ENCODE results near the gene TBL1Y. TPM values are rescaled to one million over a fixed set of nuclear protein-coding genes. Genes with fewer than 3 reads are reported as not detected.

TBL1Y gene
- total and polyA plus RNA-seq, 10 of the 15 experiments (the other 5 are each of a cell fraction or from before 2014, with no cell fraction given): not detected

DNA sequence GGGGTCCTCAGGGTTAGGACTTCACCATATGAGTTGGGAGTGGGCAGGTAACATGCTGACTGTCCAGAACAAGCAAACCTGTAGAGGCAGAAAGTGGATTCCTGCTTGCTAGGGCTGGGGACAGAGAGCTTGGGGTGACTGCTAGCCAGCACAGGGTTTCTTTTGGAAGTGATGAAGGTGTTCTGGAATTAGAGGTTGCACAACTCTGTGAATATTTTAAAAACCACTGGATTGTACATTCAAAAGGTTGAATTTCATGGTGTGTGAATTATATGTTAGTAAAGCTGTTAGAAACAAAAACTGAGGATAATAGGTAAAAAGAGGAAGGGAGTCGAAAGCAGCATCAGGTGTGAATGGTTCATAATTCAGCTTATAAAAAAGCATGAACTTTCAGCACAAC is 57.7 kb downstream of the TBL1Y start:
- H3K36me3 ChIP-seq (ENCODE audit: control insufficient read depth in 2 of 2, insufficient read depth in 2 of 2, low read length in 1 of 2): no peaks in the 10 kb centered on the region
- intact Hi-C loops (cut with micrococcal nuclease; ENCODE audit: unreplicated experiment) (no loop called here), in situ Hi-C loops (cut with MboI) (no loop called here)
- no peak overlapping the region for H3K9ac ChIP-seq (ENCODE audit: control insufficient read depth, insufficient read depth, low read length)
- WGBS (ENCODE audit: insufficient coverage, insufficient replicate concordance, low lambda C conversion rate, missing lambda C conversion rate): no CpG with 5 or more reads among the region's 1 CpG
- H2AFZ ChIP-seq (ENCODE audit: control insufficient read depth, low read depth, low read length): no peak overlapping the region
- H3K79me2 ChIP-seq (ENCODE audit: control insufficient read depth, insufficient read depth, low read length): no peaks in the 10 kb centered on the region
- CTCF ChIA-PET: no interaction called here
- no peak for FAIRE-seq
- no peaks in the 10 kb centered on the region for H4K20me1 ChIP-seq (ENCODE audit: control insufficient read depth, insufficient read depth)
- H3K4me3 ChIP-seq: no peak overlapping the region
- no peak for ATAC-seq
- no TSS peak for BruUV-seq (replicated peaks)
- SMC1A ChIA-PET (ENCODE audit: uncharacterized antibody, unreplicated experiment): no interaction called here
- no peaks in the 10 kb centered on the region for H3K27me3 ChIP-seq (replicated peaks in 1 of 2; ENCODE audit: control insufficient read depth in 2 of 2, insufficient read depth in 2 of 2, low read length in 1 of 2)
- no peak overlapping the region for H3K4me2 ChIP-seq (ENCODE audit: control insufficient read depth, insufficient read depth)
- RAD21 ChIA-PET (ENCODE audit: unreplicated experiment): no interaction called here
- no peak overlapping the region for H3K27ac ChIP-seq (ENCODE audit: control insufficient read depth, insufficient read depth)
- H3K4me1 ChIP-seq (ENCODE audit: control insufficient read depth, insufficient read depth, low read length): no peaks in the 10 kb centered on the region
- no peak for DNase-seq (ENCODE audit: low read depth, low spot score)
- no peaks in the 10 kb centered on the region for H3K9me3 ChIP-seq (replicated peaks; ENCODE audit: control insufficient read depth, insufficient read depth, low read length)
- POLR2A ChIA-PET: no interaction called here
- TF ChIP-seq CBX5 (IDR thresholded peaks at IDR 0.05; ENCODE audit: low read depth): no peak
- TF ChIP-seq, protein P1, sequence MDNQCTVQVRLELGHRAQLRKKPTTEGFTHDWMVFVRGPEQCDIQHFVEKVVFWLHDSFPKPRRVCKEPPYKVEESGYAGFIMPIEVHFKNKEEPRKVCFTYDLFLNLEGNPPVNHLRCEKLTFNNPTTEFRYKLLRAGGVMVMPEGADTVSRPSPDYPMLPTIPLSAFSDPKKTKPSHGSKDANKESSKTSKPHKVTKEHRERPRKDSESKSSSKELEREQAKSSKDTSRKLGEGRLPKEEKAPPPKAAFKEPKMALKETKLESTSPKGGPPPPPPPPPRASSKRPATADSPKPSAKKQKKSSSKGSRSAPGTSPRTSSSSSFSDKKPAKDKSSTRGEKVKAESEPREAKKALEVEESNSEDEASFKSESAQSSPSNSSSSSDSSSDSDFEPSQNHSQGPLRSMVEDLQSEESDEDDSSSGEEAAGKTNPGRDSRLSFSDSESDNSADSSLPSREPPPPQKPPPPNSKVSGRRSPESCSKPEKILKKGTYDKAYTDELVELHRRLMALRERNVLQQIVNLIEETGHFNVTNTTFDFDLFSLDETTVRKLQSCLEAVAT (IDR thresholded peaks at IDR 0.05): no peak

DNA sequence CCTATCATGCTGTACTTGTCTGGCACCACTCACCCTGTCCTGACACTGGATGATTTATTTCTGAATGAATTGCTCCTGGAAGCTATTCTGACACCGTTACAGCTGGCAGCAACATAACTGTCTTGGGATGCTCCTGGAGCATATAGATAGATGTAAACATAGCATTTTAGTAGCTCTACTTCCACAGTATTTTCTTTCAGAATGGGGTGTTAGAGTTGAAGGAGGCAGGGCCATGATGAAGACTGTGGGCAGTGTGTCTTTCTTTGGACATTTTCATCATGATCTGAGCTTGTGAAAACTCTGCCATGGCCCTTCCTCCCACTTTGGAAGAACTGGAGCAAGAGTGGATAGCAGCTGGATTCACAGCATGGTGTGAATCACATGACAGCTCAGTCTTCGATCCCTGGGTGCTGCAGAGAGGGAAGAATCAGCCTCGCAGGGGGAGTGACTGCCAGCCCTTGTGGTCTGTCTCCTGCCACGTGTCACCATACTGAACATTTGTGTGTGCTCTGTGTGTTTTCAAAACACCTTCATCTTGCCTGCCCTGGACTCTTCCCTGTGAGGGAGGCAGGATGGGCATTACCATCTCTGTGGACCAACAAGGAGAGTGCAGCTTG is 61.9 kb downstream of the TBL1Y start:
- Histone ChIP-seq H3K4me3 (no peak overlapping the region), H3K4me1 (ENCODE audit: control insufficient read depth, insufficient read depth, low read length) (no peaks in the 10 kb centered on the region), H3K27me3 (replicated peaks in 1 of 2; ENCODE audit: control insufficient read depth in 2 of 2, insufficient read depth in 2 of 2, low read length in 1 of 2) (no peaks in the 10 kb centered on the region), H2AFZ (ENCODE audit: control insufficient read depth, low read depth, low read length) (no peak overlapping the region), H3K36me3 (ENCODE audit: control insufficient read depth in 2 of 2, insufficient read depth in 2 of 2, low read length in 1 of 2) (no peaks in the 10 kb centered on the region), H3K79me2 (ENCODE audit: control insufficient read depth, insufficient read depth, low read length) (no peaks in the 10 kb centered on the region), H3K9ac (ENCODE audit: control insufficient read depth, insufficient read depth, low read length) (no peak overlapping the region), H4K20me1 (ENCODE audit: control insufficient read depth, insufficient read depth) (no peaks in the 10 kb centered on the region), H3K9me3 (replicated peaks; ENCODE audit: control insufficient read depth, insufficient read depth, low read length) (no peaks in the 10 kb centered on the region), H3K4me2 (ENCODE audit: control insufficient read depth, insufficient read depth) (no peak overlapping the region), H3K27ac (ENCODE audit: control insufficient read depth, insufficient read depth) (no peak overlapping the region)
- CTCF ChIA-PET: no interaction called here
- SMC1A ChIA-PET (ENCODE audit: uncharacterized antibody, unreplicated experiment): no interaction called here
- intact Hi-C loops (cut with micrococcal nuclease; ENCODE audit: unreplicated experiment) (no loop called here), in situ Hi-C loops (cut with MboI) (no loop called here)
- WGBS (ENCODE audit: insufficient coverage, insufficient replicate concordance, low lambda C conversion rate, missing lambda C conversion rate): no CpG with 5 or more reads among the region's 4 CpGs
- RAD21 ChIA-PET (ENCODE audit: unreplicated experiment): no interaction called here
- DNase-seq (ENCODE audit: low read depth, low spot score) (no peak), ATAC-seq (no peak), FAIRE-seq (no peak)
- POLR2A ChIA-PET: no interaction called here
- TF ChIP-seq IKZF2 (IDR thresholded peaks at IDR 0.05) (no peak), CBX5 (IDR thresholded peaks at IDR 0.05; ENCODE audit: low read depth) (no peak)
- TF ChIP-seq, protein P2, sequence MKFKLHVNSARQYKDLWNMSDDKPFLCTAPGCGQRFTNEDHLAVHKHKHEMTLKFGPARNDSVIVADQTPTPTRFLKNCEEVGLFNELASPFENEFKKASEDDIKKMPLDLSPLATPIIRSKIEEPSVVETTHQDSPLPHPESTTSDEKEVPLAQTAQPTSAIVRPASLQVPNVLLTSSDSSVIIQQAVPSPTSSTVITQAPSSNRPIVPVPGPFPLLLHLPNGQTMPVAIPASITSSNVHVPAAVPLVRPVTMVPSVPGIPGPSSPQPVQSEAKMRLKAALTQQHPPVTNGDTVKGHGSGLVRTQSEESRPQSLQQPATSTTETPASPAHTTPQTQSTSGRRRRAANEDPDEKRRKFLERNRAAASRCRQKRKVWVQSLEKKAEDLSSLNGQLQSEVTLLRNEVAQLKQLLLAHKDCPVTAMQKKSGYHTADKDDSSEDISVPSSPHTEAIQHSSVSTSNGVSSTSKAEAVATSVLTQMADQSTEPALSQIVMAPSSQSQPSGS (IDR thresholded peaks at IDR 0.05; ENCODE audit: low read length): no peak
- TF ChIP-seq, protein P3, sequence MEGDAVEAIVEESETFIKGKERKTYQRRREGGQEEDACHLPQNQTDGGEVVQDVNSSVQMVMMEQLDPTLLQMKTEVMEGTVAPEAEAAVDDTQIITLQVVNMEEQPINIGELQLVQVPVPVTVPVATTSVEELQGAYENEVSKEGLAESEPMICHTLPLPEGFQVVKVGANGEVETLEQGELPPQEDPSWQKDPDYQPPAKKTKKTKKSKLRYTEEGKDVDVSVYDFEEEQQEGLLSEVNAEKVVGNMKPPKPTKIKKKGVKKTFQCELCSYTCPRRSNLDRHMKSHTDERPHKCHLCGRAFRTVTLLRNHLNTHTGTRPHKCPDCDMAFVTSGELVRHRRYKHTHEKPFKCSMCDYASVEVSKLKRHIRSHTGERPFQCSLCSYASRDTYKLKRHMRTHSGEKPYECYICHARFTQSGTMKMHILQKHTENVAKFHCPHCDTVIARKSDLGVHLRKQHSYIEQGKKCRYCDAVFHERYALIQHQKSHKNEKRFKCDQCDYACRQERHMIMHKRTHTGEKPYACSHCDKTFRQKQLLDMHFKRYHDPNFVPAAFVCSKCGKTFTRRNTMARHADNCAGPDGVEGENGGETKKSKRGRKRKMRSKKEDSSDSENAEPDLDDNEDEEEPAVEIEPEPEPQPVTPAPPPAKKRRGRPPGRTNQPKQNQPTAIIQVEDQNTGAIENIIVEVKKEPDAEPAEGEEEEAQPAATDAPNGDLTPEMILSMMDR (IDR thresholded peaks at IDR 0.05 in 2 of 3, conservative IDR thresholded peaks at IDR 0.05 in 1 of 3; ENCODE audit: control insufficient read depth in 2 of 3, extremely low read depth in 1 of 3, insufficient read depth in 1 of 3, low read depth in 3 of 3, low read length in 3 of 3): no peak
- BruUV-seq (replicated peaks): no TSS peak

All from GM12878 (cell line).